C4-2B (cell line): Measurements from ENCODE around the gene CIAO2B.

Experiments used
- H3K27ac ChIP-seq: fragments of 450-650 bp; 2 replicates; pipeline ENCODE4 v1.5.1; 2017
- CTCF ChIP-seq: fragments of 450-650 bp; conservative IDR thresholded peaks from 2 replicates; pipeline ENCODE4 v1.5.1; 2017; ENCODE audit warnings: mild to moderate bottlenecking
- ZFX ChIP-seq: fragments of 450-650 bp; IDR thresholded peaks from 2 replicates; pipeline ENCODE4 v1.6.1; 2017

The CIAO2B gene

GRCh38 chr16:66890799-66891198 lies 43.4 kb downstream of the CIAO2B start:
- no peak overlapping the region for H3K27ac ChIP-seq
- TF ChIP-seq CTCF (no peak), ZFX (no peak)

GRCh38 chr16:66889622-66890021 lies 44.6 kb downstream of the CIAO2B start:
- no peak overlapping the region for H3K27ac ChIP-seq

GRCh38 chr16:66888647-66889615 lies 45.3 kb downstream of the CIAO2B start:
- no peak for TF ChIP-seq ZFX
- TF ChIP-seq CTCF, result no peak
- H3K27ac ChIP-seq, result no peak overlapping the region

More at GRCh38 chr16:66889622-66890021, 44.6 kb downstream of the CIAO2B start:
- TF ChIP-seq ZFX (no peak), CTCF (no peak)

GRCh38 chr16:66886914-66887313 lies 47.3 kb downstream of the CIAO2B start:
- TF ChIP-seq CTCF (no peak), ZFX (no peak)
- no peak overlapping the region for H3K27ac ChIP-seq

- no peak overlapping the region for H3K27ac ChIP-seq
- TF ChIP-seq ZFX (no peak), CTCF (no peak)
These were observed 47.9 kb downstream of the CIAO2B start for GRCh38 chr16:66886321-66886720.

- TF ChIP-seq CTCF (no peak), ZFX (no peak)
- H3K27ac ChIP-seq, result no peak overlapping the region
These were observed 48.7 kb downstream of the CIAO2B start for GRCh38 chr16:66885491-66885890.

GRCh38 chr16:66882702-66883101 lies 51.5 kb downstream of the CIAO2B start:
- TF ChIP-seq ZFX, result no peak
- no peak for TF ChIP-seq CTCF

More at GRCh38 chr16:66882702-66883101, 51.5 kb downstream of the CIAO2B start:
- H3K27ac ChIP-seq, result no peak overlapping the region
